ENCODE measurements around the gene TFPI.
"Not testable (repeated sequence)": the region's sequence is repeated elsewhere in the genome, so short reads cannot be mapped to it uniquely, and the experiment has no call there.

Gene TFPI

GRCh38 chr2:187529248-187529976 lies 24.8 kb downstream of the TFPI start:
- in situ Hi-C loops (cut with MboI; ENCODE audit: low sequenced_read_pairs): no loop called here

- in situ Hi-C loops (cut with MboI; ENCODE audit: low sequenced_read_pairs): no loop called here
Measured at GRCh38 chr2:187528042-187528441, 26.2 kb downstream of the TFPI start.

GRCh38 chr2:187527262-187527661 lies 27.0 kb downstream of the TFPI start:
- in situ Hi-C loops (cut with MboI; ENCODE audit: low sequenced_read_pairs): no loop called here

- in situ Hi-C loops (cut with MboI; ENCODE audit: low sequenced_read_pairs): no loop called here
Measured at GRCh38 chr2:187526792-187527191, 27.4 kb downstream of the TFPI start.

- in situ Hi-C loops (cut with MboI; ENCODE audit: low sequenced_read_pairs): no loop called here
Measured at GRCh38 chr2:187525163-187525900, 28.9 kb downstream of the TFPI start.

GRCh38 chr2:187523325-187523724 lies 30.9 kb downstream of the TFPI start:
- in situ Hi-C loops (cut with MboI; ENCODE audit: low sequenced_read_pairs): no loop called here

- in situ Hi-C loops (cut with MboI; ENCODE audit: low sequenced_read_pairs): no loop called here
Measured at GRCh38 chr2:187520121-187520624, 34.1 kb downstream of the TFPI start.

GRCh38 chr2:187519419-187520120 lies 34.7 kb downstream of the TFPI start:
- in situ Hi-C loops (cut with MboI; ENCODE audit: low sequenced_read_pairs): no loop called here

- in situ Hi-C loops (cut with MboI; ENCODE audit: low sequenced_read_pairs): not testable (repeated sequence)
Measured at GRCh38 chr2:187517750-187518361, 36.4 kb downstream of the TFPI start.

- in situ Hi-C loops (cut with MboI; ENCODE audit: low sequenced_read_pairs): not testable (repeated sequence)
Measured at GRCh38 chr2:187516630-187517510, 37.4 kb downstream of the TFPI start.

GRCh38 chr2:187514930-187515329 lies 39.3 kb downstream of the TFPI start:
- in situ Hi-C loops (cut with MboI; ENCODE audit: low sequenced_read_pairs): no loop called here

GRCh38 chr2:187514235-187514829 lies 39.9 kb downstream of the TFPI start:
- in situ Hi-C loops (cut with MboI; ENCODE audit: low sequenced_read_pairs): not testable (repeated sequence)

- in situ Hi-C loops (cut with MboI; ENCODE audit: low sequenced_read_pairs): not testable (repeated sequence)
Measured at GRCh38 chr2:187513460-187514234, 40.6 kb downstream of the TFPI start.

GRCh38 chr2:187511356-187512315 lies 42.6 kb downstream of the TFPI start:
- in situ Hi-C loops (cut with MboI; ENCODE audit: low sequenced_read_pairs): no loop called here

- in situ Hi-C loops (cut with MboI; ENCODE audit: low sequenced_read_pairs): not testable (repeated sequence)
Measured at GRCh38 chr2:187510419-187511355, 43.5 kb downstream of the TFPI start.

GRCh38 chr2:187509667-187510417 lies 44.4 kb downstream of the TFPI start:
- in situ Hi-C loops (cut with MboI; ENCODE audit: low sequenced_read_pairs): no loop called here

Measured in HL-60/S4 treated with retinoic acid at 250 ng/mL for 4 days and 3 days (cell line).